ENCODE measurements around the gene ANKRD60.

GRCh38 chr20:58241766-58242465, 13.5 kb upstream of the ANKRD60 start:
- TF ChIP-seq CTCF (IDR thresholded peaks at IDR 0.05) (no peak), EZH2 (IDR thresholded peaks at IDR 0.05; ENCODE audit: borderline replicate concordance, insufficient read depth, low read depth, low read length, poor library complexity, severe bottlenecking) (no peak)

Measured in B cell (primary cell).